Glutamatergic neuron (in vitro differentiated cells): ENCODE measurements around the gene NEUROG2. TPM values are rescaled to one million over a fixed set of nuclear protein-coding genes. Genes with fewer than 3 reads are reported as not detected.

Experiments
- DNase-seq: peaks from one replicate; pipeline ENCODE4 v3.0.0; 2022
- H3K27ac Mint-ChIP-seq: one replicate; pipeline ENCODE4 v1.8.0; 2020; ENCODE audit warnings: mild to moderate bottlenecking, mixed read lengths, inconsistent platforms; ENCODE audit not compliant: unreplicated experiment
- H3K27me3 Mint-ChIP-seq: one replicate; pipeline ENCODE4 v1.8.0; 2020; ENCODE audit warnings: mild to moderate bottlenecking, moderate library complexity, mixed read lengths, inconsistent platforms; ENCODE audit not compliant: unreplicated experiment
- H3K36me3 Mint-ChIP-seq: one replicate; pipeline ENCODE4 v1.8.0; 2020; ENCODE audit warnings: mild to moderate bottlenecking, mixed read lengths, inconsistent platforms; ENCODE audit not compliant: unreplicated experiment
- H3K4me1 Mint-ChIP-seq: one replicate; pipeline ENCODE4 v1.8.0; 2020; ENCODE audit warnings: mild to moderate bottlenecking, low read depth, mixed read lengths, inconsistent platforms; ENCODE audit not compliant: unreplicated experiment
- H3K4me3 Mint-ChIP-seq: one replicate; pipeline ENCODE4 v1.8.0; 2020; ENCODE audit warnings: mild to moderate bottlenecking, mixed read lengths, inconsistent platforms; ENCODE audit not compliant: unreplicated experiment
- H3K9me3 Mint-ChIP-seq: one replicate; pipeline ENCODE4 v1.8.0; 2020; ENCODE audit warnings: mild to moderate bottlenecking, moderate library complexity, mixed read lengths, inconsistent platforms; ENCODE audit not compliant: unreplicated experiment
- total RNA-seq: library from RNA; stranded (reverse); fragmentation: NEBNext Ultra II Directional; extraction: Animal tissue kit (Norgen Biotek cat#: 25700); gene quantifications from one replicate; pipeline ENCODE4 v1.2.1, GENCODE V29; 2021; ENCODE audit not compliant: unreplicated experiment
- TF ChIP-seq, protein P1 (sequence below): fragments of 200-600 bp; sonication (generic); IDR thresholded peaks from one replicate; pipeline ENCODE4 v1.5.0; 2021; ENCODE audit not compliant: partially characterized antibody, unreplicated experiment

NEUROG2 gene
- total RNA-seq, 1 donor from 2014 or later = 7.3 TPM

DNA sequence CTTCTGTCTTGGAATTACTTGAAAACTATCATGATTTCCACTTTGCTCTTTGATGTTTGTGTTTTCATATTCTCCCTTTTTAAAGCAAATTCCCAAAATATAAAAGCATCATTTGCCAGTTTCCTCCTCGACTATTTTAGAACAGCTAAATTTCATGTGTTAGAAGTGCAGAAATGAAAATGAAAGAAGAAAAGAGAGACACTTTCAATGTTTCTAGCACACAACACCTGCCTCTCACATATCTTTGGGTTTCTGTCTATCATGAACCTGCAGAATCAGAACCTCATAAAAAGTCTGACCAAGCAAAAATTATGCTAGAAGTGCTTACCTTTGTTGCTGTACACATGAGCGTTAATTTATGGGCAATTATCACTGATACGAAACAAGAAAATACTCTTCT lies 1.9 kb upstream of the NEUROG2 start:
- Mint-ChIP-seq H3K36me3 (peaks cover 10% of the 10 kb centered on the region), H3K4me1 (peaks cover 27% of the 10 kb centered on the region), H3K4me3 (peak overlapping the region; percentile 94), H3K27ac (peak overlapping the region; percentile 9), H3K9me3 (peaks cover 23% of the 10 kb centered on the region), H3K27me3 (peaks cover 38% of the 10 kb centered on the region)
- DNase-seq = no peak
- TF ChIP-seq, protein P1, sequence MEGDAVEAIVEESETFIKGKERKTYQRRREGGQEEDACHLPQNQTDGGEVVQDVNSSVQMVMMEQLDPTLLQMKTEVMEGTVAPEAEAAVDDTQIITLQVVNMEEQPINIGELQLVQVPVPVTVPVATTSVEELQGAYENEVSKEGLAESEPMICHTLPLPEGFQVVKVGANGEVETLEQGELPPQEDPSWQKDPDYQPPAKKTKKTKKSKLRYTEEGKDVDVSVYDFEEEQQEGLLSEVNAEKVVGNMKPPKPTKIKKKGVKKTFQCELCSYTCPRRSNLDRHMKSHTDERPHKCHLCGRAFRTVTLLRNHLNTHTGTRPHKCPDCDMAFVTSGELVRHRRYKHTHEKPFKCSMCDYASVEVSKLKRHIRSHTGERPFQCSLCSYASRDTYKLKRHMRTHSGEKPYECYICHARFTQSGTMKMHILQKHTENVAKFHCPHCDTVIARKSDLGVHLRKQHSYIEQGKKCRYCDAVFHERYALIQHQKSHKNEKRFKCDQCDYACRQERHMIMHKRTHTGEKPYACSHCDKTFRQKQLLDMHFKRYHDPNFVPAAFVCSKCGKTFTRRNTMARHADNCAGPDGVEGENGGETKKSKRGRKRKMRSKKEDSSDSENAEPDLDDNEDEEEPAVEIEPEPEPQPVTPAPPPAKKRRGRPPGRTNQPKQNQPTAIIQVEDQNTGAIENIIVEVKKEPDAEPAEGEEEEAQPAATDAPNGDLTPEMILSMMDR = no peak

DNA sequence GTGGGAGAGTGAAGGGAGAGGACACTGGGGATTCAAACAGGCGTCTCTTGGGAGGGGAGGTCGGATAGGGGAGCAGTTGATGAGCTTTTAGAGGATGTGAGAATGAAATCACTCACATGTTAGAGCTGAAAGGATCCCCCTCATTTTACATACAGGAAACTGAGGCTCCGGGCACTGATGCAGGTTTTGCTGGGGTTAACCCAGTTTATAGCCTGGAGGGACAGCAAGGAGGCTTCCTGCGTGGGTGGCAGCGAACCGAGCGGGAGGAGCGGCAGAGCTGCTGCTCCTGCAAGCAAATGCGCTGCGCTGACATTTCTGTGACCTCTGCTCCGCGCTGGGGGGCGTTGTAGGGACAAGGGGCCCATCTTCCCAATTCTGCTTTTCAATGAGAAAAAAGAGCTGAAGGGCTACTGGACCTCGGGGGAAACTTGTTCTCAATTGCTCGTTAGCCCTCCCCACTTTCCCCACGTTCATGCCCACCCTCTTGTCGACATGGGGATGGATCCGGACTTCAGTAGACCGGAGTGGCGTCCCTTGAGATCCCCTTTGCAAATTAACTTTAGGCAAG lies 1.2 kb upstream of the NEUROG2 start:
- Mint-ChIP-seq H3K9me3 (peaks cover 26% of the 10 kb centered on the region), H3K27ac (peak overlapping the region; percentile 9), H3K36me3 (peaks cover 10% of the 10 kb centered on the region), H3K4me3 (peak overlapping the region; percentile 94), H3K4me1 (peaks cover 27% of the 10 kb centered on the region), H3K27me3 (peaks cover 38% of the 10 kb centered on the region)
- TF ChIP-seq, protein P1 = no peak
- peak; percentile 53 for DNase-seq

DNA sequence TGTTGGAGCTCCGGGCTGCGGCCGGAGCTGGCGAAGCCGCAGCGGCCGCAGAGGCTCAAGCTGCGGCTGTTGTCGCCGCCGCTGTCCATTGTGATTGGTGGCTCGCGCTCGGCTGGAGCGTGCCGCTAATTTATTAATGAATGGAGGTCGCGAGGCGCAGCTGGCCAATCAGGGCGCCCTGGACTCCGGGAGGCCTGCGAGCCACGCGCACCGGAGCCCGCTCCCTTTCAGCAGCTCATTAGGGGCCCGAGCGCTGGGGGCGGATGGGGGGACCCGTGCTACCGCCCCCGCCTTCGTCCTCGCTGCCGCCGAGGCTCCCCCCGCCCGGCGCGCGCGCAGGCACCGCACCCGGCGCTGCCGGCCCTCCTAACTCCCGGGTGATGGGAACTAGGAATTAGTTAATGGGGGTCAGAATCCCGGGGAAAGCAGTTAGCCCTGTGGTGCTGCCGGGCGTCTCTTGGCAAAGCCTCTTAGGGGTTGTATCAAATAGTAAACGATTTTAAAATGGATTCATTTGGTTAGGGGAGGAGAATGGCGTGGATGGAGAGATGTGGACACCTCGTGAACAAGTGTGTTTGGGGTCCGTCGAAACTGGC lies 589 bp upstream of the NEUROG2 start:
- peaks cover 25% of the 10 kb centered on the region for H3K4me1 Mint-ChIP-seq

DNA sequence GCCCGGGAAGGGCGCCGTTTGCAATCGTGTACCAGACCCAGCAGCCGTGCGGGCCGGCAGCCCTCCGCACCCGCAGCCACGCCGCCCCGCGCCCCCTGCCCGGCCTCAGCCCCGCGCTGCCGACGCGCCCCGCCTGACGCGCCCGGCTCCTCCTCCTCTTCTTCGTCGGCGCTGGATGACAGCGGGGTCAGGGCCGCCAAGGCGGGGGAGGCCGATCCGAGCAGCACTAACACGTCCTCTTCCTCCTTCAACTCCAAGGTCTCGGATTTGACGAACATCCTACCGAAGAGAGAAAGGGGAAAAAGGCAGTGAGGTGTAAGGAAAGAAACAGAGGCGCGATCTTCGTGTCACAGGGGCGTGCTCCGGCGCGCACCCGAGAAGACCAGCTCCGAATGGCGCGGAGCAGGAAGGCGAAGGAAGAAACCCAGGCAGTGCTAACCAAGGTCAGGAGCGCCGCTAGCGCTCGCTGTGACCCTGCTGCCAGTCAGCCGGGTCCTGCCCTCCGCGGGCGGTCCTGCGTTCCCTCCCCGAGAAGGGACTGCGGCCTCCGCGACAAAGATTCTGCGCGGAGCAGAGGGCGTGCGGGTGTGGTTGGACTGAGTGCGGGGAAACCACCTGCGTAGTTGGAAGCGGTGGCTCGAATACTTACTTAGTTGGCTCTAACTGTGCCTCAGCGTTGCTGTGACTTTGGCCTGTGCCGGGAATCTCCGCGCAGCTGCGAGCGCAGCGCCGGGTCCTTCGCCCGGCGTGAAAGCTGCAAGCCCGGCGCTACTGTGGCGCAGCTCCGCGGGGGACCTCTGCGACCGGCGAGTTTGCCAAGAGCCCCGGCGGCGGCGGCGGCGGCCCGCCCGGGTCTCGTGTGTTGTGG lies 548 bp downstream of the NEUROG2 start:
- Mint-ChIP-seq H3K9me3 (peaks cover 28% of the 10 kb centered on the region), H3K4me3 (peak overlapping the region; percentile 98), H3K27ac (peak overlapping the region; percentile 99), H3K36me3 (peaks cover 10% of the 10 kb centered on the region), H3K27me3 (peaks cover 34% of the 10 kb centered on the region), H3K4me1 (peaks cover 23% of the 10 kb centered on the region)
- TF ChIP-seq, protein P1 = no peak
- DNase-seq = peak; percentile 65

More for the DNA sequence above, 589 bp upstream of the NEUROG2 start:
- DNase-seq = peak; percentile 87
- Mint-ChIP-seq H3K27ac (peak overlapping the region; percentile 9), H3K36me3 (peaks cover 10% of the 10 kb centered on the region), H3K9me3 (peaks cover 28% of the 10 kb centered on the region), H3K4me3 (peak overlapping the region; percentile 98), H3K27me3 (peaks cover 36% of the 10 kb centered on the region)
- TF ChIP-seq, protein P1 = no peak
